ENCODE results near the gene TMC5. TPM values are rescaled to one million over a fixed set of nuclear protein-coding genes. Genes with fewer than 3 reads are reported as not detected.

TMC5 gene
- total and polyA plus RNA-seq, 2 of the 13 experiments (the other 11 are each of a cell fraction or from before 2014, with no cell fraction given) = 0.09 to 0.41 TPM

GRCh38 chr16:19523559-19524355 lies 106.1 kb downstream of the TMC5 start, which contains the start of gene CCP110 (continued):
- no peak for TF ChIP-seq ZBTB40 (IDR thresholded peaks at IDR 0.05)
- TF ChIP-seq ZBTB40 (CRISPR knock-in tag; IDR thresholded peaks at IDR 0.05) = peak; percentile 85; the same call in 1 of the 2 replicates
- peak; percentile 99 for TF ChIP-seq THAP9 (CRISPR knock-in tag; IDR thresholded peaks at IDR 0.05; ENCODE audit: borderline replicate concordance)
- TF ChIP-seq SP140L (CRISPR knock-in tag; IDR thresholded peaks at IDR 0.05; ENCODE audit: borderline replicate concordance) = no peak
- TF ChIP-seq ZNF878 (CRISPR knock-in tag; IDR thresholded peaks at IDR 0.05) = no peak
- TF ChIP-seq ZNF331 (CRISPR knock-in tag; IDR thresholded peaks at IDR 0.05) = peak; percentile 85
- TF ChIP-seq CREBL2 (CRISPR knock-in tag; IDR thresholded peaks at IDR 0.05; ENCODE audit: borderline replicate concordance) = 0 out of 2 replicates have a peak, but pooled peaks have one; percentile 4
- TF ChIP-seq FOXK2 (IDR thresholded peaks at IDR 0.05) = no peak
- no peak for TF ChIP-seq FUBP1 (CRISPR knock-in tag; IDR thresholded peaks at IDR 0.05; ENCODE audit: borderline replicate concordance)
- TF ChIP-seq YY1 (IDR thresholded peaks at IDR 0.05; ENCODE audit: insufficient read depth, insufficient replicate concordance, low read depth, low read length) = peak; percentile 91
- TF ChIP-seq TCF7L2 (IDR thresholded peaks at IDR 0.05; ENCODE audit: low read depth, low read length) = no peak
- TF ChIP-seq CSRNP2 (CRISPR knock-in tag; conservative IDR thresholded peaks at IDR 0.05; ENCODE audit: low read depth) = no peak
